Measurements from ENCODE around the gene TRIM2. TPM values are rescaled to one million over a fixed set of nuclear protein-coding genes. Genes with fewer than 3 reads are reported as not detected.
A peak's percentile ranks its signal among the peaks of the same experiment; 100 is the strongest.

The TRIM2 gene
- polyA plus RNA-seq, 4 donors, result 79.6 to 84.0 (median 81.3) TPM

- no peak for DNase-seq (ENCODE audit: low read depth in 4 of 4, low spot score in 2 of 4)
Observed at GRCh38 chr4:153269218-153269990, 65.2 kb downstream of the TRIM2 start.

- DNase-seq (ENCODE audit: low read depth in 4 of 4, low spot score in 2 of 4), result no peak
Observed at GRCh38 chr4:153270361-153270760, 66.1 kb downstream of the TRIM2 start.

GRCh38 chr4:153271820-153272219 lies 67.6 kb downstream of the TRIM2 start:
- DNase-seq (ENCODE audit: low read depth in 4 of 4, low spot score in 2 of 4), result no peak

GRCh38 chr4:153273751-153274150 lies 69.5 kb downstream of the TRIM2 start:
- DNase-seq (ENCODE audit: low read depth in 4 of 4, low spot score in 2 of 4), result no peak

- DNase-seq (ENCODE audit: low read depth in 4 of 4, low spot score in 2 of 4), result no peak
Observed at GRCh38 chr4:153274967-153275366, 70.7 kb downstream of the TRIM2 start.

- no peak for DNase-seq (ENCODE audit: low read depth in 4 of 4, low spot score in 2 of 4)
Observed at GRCh38 chr4:153275380-153276276, 71.4 kb downstream of the TRIM2 start.

GRCh38 chr4:153276971-153277370 lies 72.7 kb downstream of the TRIM2 start:
- no peak for DNase-seq (ENCODE audit: low read depth in 4 of 4, low spot score in 2 of 4)

GRCh38 chr4:153281476-153281875 lies 77.2 kb downstream of the TRIM2 start:
- no peak for DNase-seq (ENCODE audit: low read depth in 4 of 4, low spot score in 2 of 4)

GRCh38 chr4:153282023-153282422 lies 77.8 kb downstream of the TRIM2 start:
- DNase-seq (ENCODE audit: low read depth in 4 of 4, low spot score in 2 of 4), result no peak

GRCh38 chr4:153283260-153283659 lies 79.0 kb downstream of the TRIM2 start:
- DNase-seq (ENCODE audit: low read depth in 4 of 4, low spot score in 2 of 4), result no peak

GRCh38 chr4:153290134-153290533 lies 85.9 kb downstream of the TRIM2 start:
- DNase-seq (ENCODE audit: low read depth in 4 of 4, low spot score in 2 of 4), result no peak

- no peak for DNase-seq (ENCODE audit: low read depth in 4 of 4, low spot score in 2 of 4)
Observed at GRCh38 chr4:153291562-153291961, 87.3 kb downstream of the TRIM2 start.

GRCh38 chr4:153292897-153293741 lies 88.9 kb downstream of the TRIM2 start:
- DNase-seq (ENCODE audit: low read depth in 4 of 4, low spot score in 2 of 4), result no peak

- no peak for DNase-seq (ENCODE audit: low read depth in 4 of 4, low spot score in 2 of 4)
Observed at GRCh38 chr4:153293742-153294057, 89.5 kb downstream of the TRIM2 start.

GRCh38 chr4:153294631-153295030 lies 90.4 kb downstream of the TRIM2 start:
- DNase-seq (ENCODE audit: low read depth in 4 of 4, low spot score in 2 of 4), result no peak

GRCh38 chr4:153295131-153295755 lies 91.0 kb downstream of the TRIM2 start:
- DNase-seq (ENCODE audit: low read depth in 4 of 4, low spot score in 2 of 4), result no peak

- peak in 3 of 4 donors; percentile 36 to 52 (median 50) for DNase-seq (ENCODE audit: low read depth in 4 of 4, low spot score in 2 of 4)
Observed at GRCh38 chr4:153296040-153296823, 92.0 kb downstream of the TRIM2 start.

- DNase-seq (ENCODE audit: low read depth in 4 of 4, low spot score in 2 of 4), result no peak
Observed at GRCh38 chr4:153297116-153297515, 92.9 kb downstream of the TRIM2 start.

- no peak for DNase-seq (ENCODE audit: low read depth in 4 of 4, low spot score in 2 of 4)
Observed at GRCh38 chr4:153310793-153311192, 106.5 kb downstream of the TRIM2 start.

- DNase-seq (ENCODE audit: low read depth in 4 of 4, low spot score in 2 of 4), result no peak
Observed at GRCh38 chr4:153314915-153315314, 110.7 kb downstream of the TRIM2 start.
